ENCODE measurements around the gene PXYLP1.

DNA sequence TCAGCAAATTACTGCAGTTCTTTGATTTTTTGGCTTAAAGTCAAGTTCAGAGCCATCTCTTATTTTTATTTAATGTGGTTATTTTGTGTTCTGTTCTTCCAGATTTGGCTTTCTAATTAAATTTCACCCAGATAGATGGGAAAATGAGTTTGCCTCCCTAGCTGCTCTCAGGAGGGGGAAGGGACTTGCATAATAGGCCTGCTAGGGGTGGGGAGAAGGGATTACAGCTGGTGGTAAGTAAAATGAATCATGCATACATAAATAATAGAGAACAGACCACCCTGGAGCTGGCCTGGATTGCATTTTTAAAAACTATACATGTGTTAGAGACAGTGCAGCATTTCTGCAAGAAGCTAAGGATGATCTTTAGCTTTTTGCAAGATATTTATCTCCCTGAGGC, 3.9 kb upstream of the PXYLP1 start:
- TF ChIP-seq, protein P1, sequence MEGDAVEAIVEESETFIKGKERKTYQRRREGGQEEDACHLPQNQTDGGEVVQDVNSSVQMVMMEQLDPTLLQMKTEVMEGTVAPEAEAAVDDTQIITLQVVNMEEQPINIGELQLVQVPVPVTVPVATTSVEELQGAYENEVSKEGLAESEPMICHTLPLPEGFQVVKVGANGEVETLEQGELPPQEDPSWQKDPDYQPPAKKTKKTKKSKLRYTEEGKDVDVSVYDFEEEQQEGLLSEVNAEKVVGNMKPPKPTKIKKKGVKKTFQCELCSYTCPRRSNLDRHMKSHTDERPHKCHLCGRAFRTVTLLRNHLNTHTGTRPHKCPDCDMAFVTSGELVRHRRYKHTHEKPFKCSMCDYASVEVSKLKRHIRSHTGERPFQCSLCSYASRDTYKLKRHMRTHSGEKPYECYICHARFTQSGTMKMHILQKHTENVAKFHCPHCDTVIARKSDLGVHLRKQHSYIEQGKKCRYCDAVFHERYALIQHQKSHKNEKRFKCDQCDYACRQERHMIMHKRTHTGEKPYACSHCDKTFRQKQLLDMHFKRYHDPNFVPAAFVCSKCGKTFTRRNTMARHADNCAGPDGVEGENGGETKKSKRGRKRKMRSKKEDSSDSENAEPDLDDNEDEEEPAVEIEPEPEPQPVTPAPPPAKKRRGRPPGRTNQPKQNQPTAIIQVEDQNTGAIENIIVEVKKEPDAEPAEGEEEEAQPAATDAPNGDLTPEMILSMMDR (IDR thresholded peaks at IDR 0.05; ENCODE audit: borderline replicate concordance, extremely low read depth, low read length, poor library complexity, severe bottlenecking) = no peak
- no peak for TF ChIP-seq EZH2 (IDR thresholded peaks at IDR 0.05; ENCODE audit: borderline replicate concordance, low read depth, low read length, severe bottlenecking)

Data from DND-41 (cell line).